Measurements from ENCODE around the gene HSPA1L.
A peak's percentile ranks its signal among the peaks of the same experiment; 100 is the strongest.

Gene HSPA1L

DNA sequence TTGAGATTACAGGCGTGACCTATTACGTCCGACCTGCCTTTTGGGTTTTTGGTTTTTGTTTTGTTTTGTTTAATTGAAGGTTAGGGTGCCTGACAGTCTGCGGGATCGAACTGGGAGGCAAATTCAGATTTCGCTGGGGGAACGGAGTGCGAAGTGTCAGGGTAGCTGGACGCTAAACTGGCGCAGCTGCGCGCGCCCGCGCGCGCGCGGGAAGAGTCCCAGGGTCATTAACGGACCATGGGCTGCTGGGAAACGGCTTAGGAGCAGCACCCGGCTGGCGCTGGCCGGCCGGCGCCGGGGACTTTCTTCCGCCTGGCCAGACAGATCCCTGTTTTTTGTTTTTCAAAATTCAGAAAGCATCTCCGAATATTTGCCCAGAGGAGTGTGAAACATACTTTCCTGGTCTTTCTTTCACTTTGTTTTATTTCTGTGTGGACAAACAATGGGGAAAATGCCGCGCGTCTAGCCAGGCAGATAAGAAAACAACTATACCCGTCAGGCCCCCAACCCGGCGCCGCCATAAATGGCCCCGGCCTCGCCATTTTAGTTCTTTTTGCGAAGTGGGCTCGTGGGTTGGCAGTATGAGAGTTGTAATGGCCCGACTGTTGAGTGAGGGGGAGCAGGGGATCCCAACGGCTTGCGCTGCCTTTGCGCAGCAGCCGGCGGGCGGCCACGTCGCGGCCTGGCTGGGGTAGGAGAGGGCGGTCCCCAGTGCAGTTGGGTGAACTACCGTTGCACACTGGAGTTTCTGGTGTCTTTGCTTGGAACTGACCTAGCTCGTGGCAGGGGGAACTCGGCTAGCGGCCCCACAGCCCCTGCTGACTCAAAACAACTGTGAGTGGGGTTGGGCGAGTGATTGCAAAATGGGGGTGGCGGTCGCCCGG, 19.5 kb upstream of the HSPA1L start (continued):
- TF ChIP-seq, protein P1, sequence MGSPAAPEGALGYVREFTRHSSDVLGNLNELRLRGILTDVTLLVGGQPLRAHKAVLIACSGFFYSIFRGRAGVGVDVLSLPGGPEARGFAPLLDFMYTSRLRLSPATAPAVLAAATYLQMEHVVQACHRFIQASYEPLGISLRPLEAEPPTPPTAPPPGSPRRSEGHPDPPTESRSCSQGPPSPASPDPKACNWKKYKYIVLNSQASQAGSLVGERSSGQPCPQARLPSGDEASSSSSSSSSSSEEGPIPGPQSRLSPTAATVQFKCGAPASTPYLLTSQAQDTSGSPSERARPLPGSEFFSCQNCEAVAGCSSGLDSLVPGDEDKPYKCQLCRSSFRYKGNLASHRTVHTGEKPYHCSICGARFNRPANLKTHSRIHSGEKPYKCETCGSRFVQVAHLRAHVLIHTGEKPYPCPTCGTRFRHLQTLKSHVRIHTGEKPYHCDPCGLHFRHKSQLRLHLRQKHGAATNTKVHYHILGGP (tag by site-specific recombination; IDR thresholded peaks at IDR 0.05), result no peak
- no peak for TF ChIP-seq KLF7 (tag by site-specific recombination; IDR thresholded peaks at IDR 0.05; ENCODE audit: borderline replicate concordance)
- TF ChIP-seq, protein P2, sequence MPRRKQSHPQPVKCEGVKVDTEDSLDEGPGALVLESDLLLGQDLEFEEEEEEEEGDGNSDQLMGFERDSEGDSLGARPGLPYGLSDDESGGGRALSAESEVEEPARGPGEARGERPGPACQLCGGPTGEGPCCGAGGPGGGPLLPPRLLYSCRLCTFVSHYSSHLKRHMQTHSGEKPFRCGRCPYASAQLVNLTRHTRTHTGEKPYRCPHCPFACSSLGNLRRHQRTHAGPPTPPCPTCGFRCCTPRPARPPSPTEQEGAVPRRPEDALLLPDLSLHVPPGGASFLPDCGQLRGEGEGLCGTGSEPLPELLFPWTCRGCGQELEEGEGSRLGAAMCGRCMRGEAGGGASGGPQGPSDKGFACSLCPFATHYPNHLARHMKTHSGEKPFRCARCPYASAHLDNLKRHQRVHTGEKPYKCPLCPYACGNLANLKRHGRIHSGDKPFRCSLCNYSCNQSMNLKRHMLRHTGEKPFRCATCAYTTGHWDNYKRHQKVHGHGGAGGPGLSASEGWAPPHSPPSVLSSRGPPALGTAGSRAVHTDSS (tag by site-specific recombination; IDR thresholded peaks at IDR 0.05), result 0 out of 2 replicates have a peak, but pooled peaks have one; percentile 13
- no peak for TF ChIP-seq ZNF571 (tag by site-specific recombination; IDR thresholded peaks at IDR 0.05)
- 0 out of 2 replicates have a peak, but pooled peaks have one; percentile 32 for TF ChIP-seq EGR2 (tag by site-specific recombination; IDR thresholded peaks at IDR 0.05; ENCODE audit: low read depth)
- 0 out of 2 replicates have a peak, but pooled peaks have one; percentile 12 for TF ChIP-seq ZBTB7A (tag by site-specific recombination; IDR thresholded peaks at IDR 0.05; ENCODE audit: low read depth)
- TF ChIP-seq SCRT2 (tag by site-specific recombination; IDR thresholded peaks at IDR 0.05), result peak; percentile 40; the same call in 1 of the 2 replicates
- TF ChIP-seq ZNF423 (tag by site-specific recombination; IDR thresholded peaks at IDR 0.05), result no peak
- no peak for TF ChIP-seq ZNF701 (tag by site-specific recombination; IDR thresholded peaks at IDR 0.05)
- no peak for TF ChIP-seq ZNF350 (tag by site-specific recombination; IDR thresholded peaks at IDR 0.05)
- 0 out of 2 replicates have a peak, but pooled peaks have one; percentile 20 for TF ChIP-seq ZNF777 (tag by site-specific recombination; IDR thresholded peaks at IDR 0.05; ENCODE audit: borderline replicate concordance)
- no peak for TF ChIP-seq ZNF677 (tag by site-specific recombination; IDR thresholded peaks at IDR 0.05)
- TF ChIP-seq ZNF544 (tag by site-specific recombination; IDR thresholded peaks at IDR 0.05), result no peak
- TF ChIP-seq, protein P3, sequence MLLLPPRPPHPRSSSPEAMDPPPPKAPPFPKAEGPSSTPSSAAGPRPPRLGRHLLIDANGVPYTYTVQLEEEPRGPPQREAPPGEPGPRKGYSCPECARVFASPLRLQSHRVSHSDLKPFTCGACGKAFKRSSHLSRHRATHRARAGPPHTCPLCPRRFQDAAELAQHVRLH (tag by site-specific recombination; IDR thresholded peaks at IDR 0.05), result peak; percentile 93
- TF ChIP-seq MEIS1 (CRISPR knock-in tag; IDR thresholded peaks at IDR 0.05; ENCODE audit: borderline replicate concordance), result no peak
- TF ChIP-seq ZNF426 (tag by site-specific recombination; IDR thresholded peaks at IDR 0.05), result no peak
- no peak for TF ChIP-seq HOXA7 (CRISPR knock-in tag; IDR thresholded peaks at IDR 0.05; ENCODE audit: borderline replicate concordance)
- TF ChIP-seq, protein P4, sequence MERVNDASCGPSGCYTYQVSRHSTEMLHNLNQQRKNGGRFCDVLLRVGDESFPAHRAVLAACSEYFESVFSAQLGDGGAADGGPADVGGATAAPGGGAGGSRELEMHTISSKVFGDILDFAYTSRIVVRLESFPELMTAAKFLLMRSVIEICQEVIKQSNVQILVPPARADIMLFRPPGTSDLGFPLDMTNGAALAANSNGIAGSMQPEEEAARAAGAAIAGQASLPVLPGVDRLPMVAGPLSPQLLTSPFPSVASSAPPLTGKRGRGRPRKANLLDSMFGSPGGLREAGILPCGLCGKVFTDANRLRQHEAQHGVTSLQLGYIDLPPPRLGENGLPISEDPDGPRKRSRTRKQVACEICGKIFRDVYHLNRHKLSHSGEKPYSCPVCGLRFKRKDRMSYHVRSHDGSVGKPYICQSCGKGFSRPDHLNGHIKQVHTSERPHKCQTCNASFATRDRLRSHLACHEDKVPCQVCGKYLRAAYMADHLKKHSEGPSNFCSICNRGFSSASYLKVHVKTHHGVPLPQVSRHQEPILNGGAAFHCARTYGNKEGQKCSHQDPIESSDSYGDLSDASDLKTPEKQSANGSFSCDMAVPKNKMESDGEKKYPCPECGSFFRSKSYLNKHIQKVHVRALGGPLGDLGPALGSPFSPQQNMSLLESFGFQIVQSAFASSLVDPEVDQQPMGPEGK (tag by site-specific recombination; IDR thresholded peaks at IDR 0.05), result peak; percentile 73
- TF ChIP-seq ZNF112 (tag by site-specific recombination; IDR thresholded peaks at IDR 0.05), result no peak
- no peak; the same call in 1 of the 2 replicates for TF ChIP-seq ZNF223 (tag by site-specific recombination; IDR thresholded peaks at IDR 0.05)
- TF ChIP-seq ZNF19 (tag by site-specific recombination; IDR thresholded peaks at IDR 0.05; ENCODE audit: low read depth), result no peak
- no peak for TF ChIP-seq MYNN (tag by site-specific recombination; IDR thresholded peaks at IDR 0.05; ENCODE audit: borderline replicate concordance)
- no peak for TF ChIP-seq ZNF514 (tag by site-specific recombination; IDR thresholded peaks at IDR 0.05)
- no peak for TF ChIP-seq ZNF37A (tag by site-specific recombination; IDR thresholded peaks at IDR 0.05)
- no peak for TF ChIP-seq ZFP41 (tag by site-specific recombination; IDR thresholded peaks at IDR 0.05; ENCODE audit: borderline replicate concordance)
- TF ChIP-seq MZF1 (tag by site-specific recombination; IDR thresholded peaks at IDR 0.05; ENCODE audit: borderline replicate concordance), result peak; percentile 72; the same call in 1 of the 2 replicates
- TF ChIP-seq ZNF239 (tag by site-specific recombination; IDR thresholded peaks at IDR 0.05), result 0 out of 2 replicates have a peak, but pooled peaks have one; percentile 53
- TF ChIP-seq ZNF140 (tag by site-specific recombination; IDR thresholded peaks at IDR 0.05), result no peak
- TF ChIP-seq, protein P5, sequence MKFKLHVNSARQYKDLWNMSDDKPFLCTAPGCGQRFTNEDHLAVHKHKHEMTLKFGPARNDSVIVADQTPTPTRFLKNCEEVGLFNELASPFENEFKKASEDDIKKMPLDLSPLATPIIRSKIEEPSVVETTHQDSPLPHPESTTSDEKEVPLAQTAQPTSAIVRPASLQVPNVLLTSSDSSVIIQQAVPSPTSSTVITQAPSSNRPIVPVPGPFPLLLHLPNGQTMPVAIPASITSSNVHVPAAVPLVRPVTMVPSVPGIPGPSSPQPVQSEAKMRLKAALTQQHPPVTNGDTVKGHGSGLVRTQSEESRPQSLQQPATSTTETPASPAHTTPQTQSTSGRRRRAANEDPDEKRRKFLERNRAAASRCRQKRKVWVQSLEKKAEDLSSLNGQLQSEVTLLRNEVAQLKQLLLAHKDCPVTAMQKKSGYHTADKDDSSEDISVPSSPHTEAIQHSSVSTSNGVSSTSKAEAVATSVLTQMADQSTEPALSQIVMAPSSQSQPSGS (tag by site-specific recombination; IDR thresholded peaks at IDR 0.05; ENCODE audit: low read depth), result no peak
- no peak for TF ChIP-seq ZNF311 (tag by site-specific recombination; IDR thresholded peaks at IDR 0.05; ENCODE audit: borderline replicate concordance)
- TF ChIP-seq ZSCAN30 (tag by site-specific recombination; IDR thresholded peaks at IDR 0.05), result peak; percentile 79; the same call in 1 of the 2 replicates
- peak; percentile 79 for TF ChIP-seq ZNF785 (tag by site-specific recombination; IDR thresholded peaks at IDR 0.05)

Measured in HEK293 (cell line).